GM11168 (cell line): ENCODE results near the gene SERPINE1.

ENCODE experiments used
- in situ Hi-C: fragments of 300-500 bp; cut with MboI; formaldehyde crosslinking; loops from one replicate; pipeline ENCODE4 v1.12.0; 2022; ENCODE audit warnings: low sequenced_read_pairs; ENCODE audit not compliant: unreplicated experiment

SERPINE1 gene

DNA sequence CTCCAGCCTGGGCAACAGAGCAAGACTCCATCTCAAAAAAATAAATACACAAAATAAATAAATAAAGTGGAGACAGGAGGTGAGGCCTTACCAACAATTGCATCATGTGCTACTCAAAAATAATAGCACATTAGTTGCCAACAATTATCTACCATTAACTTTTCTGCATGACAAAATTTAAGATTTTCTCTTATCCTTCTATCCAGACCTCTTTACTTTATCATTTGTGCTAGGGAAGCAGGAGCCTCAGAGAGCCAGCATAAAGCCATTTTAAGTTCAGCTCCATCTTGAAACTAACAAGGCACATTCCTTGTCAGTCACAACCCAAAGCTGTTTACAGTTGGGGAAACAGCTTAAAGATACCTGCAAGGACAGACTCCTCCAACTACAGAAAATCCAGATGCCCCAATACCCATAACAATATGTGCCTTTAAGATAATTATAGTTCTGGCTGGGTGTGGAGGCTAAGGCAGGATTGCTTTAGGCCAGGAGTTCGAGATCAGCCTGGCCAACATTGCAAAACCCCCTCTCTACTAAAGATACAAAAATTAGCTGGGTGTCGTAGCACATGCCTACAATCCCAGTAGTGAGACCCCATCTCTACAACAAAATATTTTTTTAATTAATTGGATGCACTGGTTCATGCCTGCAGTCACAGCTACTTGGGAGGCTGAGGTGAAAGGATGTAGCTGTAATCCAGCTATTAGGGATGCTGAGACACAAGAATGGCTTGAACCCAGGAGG lies 25.2 kb downstream of the SERPINE1 start:
- in situ Hi-C loops = no loop called here

DNA sequence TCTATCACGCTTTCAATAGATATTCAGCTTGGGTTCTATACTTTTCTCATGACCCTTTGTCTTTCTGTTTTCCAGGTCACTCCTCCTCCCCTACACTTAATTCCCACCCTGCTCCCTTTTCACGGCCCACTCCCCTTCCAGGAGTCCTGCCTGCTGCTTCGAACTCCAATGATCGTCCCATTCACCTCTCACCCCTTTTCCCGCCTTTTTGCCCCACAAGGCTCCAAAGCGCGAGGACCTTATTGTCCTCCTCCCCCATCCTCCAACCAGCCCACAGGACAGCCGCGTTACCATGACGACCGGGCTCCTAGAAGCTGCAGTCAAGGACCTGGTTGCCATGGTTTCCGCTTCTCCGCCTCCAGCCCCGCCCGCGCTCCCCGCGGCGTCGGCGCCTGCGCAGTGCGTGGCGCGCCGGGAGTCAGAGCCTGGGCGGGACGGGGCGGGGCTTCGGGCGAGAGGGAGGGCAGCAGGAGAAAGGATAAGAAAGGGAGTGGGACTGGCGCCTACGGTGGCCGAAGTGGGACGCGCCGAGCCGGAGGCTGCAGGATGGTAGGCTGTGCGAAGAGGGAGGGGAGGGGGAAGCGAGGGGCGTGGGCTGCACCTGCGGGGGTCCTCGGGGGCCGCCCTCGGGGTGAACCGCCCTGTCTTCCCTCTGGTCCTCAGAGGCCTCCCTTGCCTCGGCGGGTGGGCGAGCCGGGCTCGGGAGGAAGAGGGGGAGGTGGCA lies 27.2 kb downstream of the SERPINE1 start, which contains the start of gene AP1S1:
Gene AP1S1, plus strand, starts transcription at position 508 of the 724 bp plus-strand sequence. Its CDS starts 39 bp downstream, at position 547.
- in situ Hi-C loops = no loop called here

DNA sequence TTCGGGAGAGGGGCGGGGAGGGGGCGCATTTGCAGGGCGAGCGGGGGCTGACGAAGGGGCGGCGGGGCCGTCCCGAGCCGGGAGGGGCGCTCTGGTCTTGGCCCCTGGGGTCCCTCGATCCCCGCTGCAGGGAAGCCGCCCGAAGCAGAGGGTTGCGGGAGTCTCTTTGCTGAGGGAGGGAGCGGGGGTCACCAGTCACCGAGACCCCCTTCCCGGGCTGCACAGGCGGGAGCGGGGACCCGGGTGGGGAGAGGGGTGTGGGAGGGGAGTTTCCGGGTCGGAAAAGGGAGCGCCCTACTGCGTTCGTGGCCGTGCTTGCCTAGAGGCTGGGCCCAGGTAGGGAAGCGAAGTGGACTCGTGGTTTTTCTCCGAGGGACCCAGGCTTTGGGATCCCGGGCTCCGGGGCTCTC lies 27.8 kb downstream of the SERPINE1 start:
- in situ Hi-C loops = no loop called here

DNA sequence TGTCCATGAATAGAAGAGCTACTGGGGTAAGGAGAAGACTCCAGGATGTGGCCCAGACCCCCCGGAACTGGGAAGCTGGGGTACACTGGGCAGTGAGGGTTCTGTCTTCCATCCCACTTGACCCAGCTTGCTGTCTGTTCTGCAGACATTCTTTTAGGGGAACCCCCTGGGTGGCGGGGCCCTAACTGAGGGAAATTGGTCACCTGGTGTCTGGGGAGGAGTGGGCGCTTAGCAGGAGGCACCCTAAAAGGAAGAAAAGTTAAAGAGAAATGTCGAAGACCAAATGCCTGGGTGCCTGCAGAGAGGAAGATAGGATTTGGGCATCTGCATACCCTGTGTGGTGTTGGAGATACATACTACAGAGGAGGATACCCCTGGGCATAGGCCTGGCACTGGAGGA lies 28.4 kb downstream of the SERPINE1 start:
- in situ Hi-C loops = no loop called here

DNA sequence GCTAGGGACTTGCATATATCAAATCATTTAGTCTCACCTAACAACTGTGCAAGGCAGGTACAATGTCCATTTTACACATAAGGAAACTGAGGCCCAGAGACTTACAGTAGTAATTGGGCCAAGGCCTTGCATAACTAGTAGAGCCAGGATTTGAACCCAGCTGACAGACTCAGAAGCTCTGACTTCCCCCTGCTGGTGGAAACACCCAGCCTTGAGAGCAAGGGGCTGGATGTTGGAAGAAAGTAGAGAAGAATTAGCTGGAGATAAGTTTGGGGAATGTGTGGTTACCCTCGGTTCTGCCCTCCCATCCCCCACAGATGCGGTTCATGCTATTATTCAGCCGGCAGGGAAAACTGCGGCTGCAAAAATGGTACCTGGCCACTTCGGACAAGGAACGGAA lies 29.4 kb downstream of the SERPINE1 start:
- in situ Hi-C loops = no loop called here

DNA sequence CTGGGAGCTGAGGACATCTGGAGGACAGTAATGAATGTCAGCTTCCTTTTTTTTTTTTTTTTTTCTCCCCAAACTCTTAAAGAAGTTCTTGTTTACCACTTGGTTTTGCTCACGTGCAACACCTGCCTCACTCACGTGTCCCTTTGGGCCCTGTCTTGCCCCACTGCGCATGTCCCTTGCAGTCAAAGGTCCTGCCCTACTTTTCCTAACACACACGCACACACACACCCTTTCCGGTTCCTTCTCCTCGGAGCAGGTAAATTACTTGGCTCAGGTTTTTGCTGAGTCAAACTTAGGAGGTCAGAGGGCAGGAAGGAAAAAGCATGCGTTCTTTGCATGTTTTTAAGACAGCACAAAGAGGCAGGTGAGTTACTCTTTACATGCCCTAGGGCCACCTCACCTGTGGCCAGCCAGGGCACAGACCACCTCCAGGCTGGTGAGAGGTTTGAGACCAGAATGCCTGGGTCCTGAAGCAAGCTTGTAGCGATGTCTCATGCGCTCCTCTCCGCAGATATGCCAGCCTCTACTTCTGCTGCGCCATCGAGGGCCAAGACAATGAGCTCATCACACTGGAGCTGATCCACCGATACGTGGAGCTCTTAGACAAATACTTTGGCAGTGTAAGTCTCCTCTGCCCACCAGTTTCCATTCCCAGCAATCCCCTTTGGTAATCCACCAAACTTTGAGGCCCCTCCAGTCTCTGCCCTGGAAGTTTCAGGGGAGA lies 30.1 kb downstream of the SERPINE1 start:
- in situ Hi-C loops = no loop called here

DNA sequence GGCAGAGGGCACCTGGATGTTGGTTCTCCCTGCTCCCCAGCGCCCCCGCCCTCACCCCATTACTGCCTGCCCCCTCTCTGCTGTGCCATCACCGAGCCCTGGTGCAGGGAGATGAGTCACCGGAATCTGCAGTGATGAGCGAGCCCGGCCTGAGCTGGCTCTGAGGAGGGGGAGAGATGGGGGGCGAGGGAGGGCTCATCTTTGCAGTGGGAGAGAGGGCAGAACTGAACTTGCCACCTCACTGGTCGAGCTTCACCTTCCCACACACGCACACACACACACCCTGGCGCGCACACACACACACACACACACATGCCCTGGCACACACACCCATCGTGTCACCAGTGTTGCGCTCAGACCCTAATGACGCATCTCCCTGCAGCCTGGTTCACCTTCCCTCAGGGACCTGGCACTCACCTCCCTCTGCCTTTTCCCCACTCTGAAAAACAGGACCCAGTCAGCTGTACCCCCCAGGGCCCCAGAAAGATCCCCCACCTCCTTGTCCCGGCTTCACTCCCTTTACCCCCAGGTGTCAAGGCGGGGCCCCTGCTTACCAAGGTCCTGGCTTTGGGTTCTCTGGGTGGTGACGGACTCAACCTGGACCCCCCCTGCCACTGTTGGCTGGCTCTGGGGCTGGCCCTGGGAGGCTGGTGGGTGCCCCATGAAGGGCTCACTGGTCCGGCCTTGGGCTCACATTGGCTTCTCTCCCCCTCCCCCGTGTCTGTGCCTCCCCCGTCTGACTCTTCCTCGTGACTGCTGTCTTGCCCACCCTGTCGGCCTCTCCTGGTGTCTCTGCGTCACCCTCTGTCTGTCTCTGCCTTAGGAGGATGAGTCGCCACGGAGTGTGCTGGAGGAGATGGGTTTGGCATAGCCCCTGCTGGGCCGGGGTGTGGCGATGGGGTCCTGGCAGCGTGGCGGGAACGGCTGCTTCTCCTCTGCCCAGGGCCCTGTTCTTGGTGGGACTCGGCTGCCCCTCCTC lies 33.1 kb downstream of the SERPINE1 start:
- in situ Hi-C loops = no loop called here

DNA sequence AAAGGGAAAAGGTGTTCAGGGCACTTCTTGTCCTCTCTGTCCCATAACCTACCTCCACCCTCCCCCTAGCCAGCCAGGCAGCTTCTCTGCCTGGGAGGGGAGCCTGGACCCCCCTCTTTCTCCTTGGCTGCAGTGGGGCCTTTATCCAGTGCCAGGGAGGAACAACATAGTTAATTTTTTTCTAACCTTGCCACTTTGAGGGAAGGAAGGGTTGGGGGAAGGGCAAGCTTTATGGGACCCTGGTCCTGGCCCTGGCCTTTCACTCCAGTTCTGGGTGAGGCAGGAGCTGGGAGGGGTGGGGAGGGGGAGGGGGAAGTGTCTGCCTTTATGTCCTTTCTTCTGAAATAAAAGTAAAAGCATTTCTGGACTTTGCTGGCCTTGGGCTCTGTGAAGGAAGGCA lies 34.0 kb downstream of the SERPINE1 start:
- in situ Hi-C loops = no loop called here

DNA sequence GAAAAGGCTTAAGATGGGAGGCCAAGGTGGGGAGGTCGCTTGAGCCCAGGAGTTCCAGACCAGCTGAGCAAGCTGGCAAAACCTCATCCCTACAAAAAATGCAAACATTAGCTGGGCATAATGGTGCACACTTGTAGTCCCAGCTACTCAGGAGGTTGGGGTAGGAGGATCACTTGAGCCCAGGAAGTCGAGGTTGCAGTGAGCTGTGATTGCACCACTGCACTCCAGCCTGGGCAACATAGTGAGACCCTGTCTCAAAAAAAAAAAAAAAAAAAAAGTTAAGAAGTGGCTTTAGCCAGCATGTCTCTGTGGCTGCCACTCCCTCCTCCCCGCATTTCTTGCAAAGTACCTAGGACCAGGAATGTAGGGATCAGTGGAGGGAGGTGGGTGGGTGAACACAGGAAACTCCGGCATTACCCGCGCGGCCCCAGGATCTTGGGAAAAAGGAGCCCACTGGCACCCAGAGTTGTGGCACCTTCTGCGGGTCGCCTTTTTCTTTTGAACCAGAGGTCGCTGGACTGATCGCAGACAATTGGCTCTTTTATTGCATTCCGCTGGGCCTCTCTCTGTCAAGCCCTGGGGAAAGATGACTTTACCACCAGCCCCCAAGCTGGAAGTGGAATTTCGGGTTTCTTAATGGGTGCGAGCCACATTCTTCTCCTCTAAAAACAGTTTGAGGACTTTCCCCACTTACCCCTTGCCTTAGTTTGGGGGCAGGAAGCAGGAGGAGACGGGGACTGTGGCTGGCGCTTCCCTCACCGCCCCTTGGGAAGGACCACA lies 35.0 kb downstream of the SERPINE1 start:
- in situ Hi-C loops = no loop called here

DNA sequence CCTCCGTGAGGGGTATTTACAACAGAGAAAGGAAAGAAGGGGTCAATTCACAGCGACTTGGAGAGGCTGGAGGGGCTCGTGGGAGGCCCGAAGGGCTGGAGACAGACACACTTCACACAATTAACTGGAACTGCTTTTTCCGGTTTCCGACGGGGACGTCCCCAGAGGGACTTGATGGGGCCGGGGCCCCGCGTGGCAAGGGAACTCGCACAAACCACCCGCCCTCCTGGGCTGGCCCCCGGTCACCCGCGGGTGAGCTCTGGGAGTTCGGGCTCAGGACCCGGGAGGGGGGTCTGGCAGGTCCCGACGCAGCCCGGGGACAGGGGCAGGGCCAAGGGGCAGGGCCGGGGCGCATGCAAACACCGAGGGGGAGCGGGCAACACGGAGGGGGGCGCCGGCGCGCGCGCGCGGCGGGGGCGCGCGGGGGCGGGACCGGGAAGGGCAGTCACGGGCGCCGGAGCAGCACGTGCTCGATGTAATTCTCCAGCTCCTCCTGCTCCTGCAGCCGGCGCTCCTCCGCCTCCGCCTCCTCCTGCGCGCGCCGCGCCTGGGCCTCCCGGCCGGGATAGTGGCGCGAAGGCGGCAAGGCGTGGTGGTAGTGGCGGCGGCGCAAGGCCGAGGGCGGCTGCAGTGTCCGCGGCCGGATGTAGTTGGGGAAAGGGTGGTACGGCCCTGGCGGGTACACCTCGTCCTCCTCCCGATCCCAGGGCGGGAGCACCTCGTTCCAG lies 35.8 kb downstream of the SERPINE1 start:
- in situ Hi-C loops = no loop called here

DNA sequence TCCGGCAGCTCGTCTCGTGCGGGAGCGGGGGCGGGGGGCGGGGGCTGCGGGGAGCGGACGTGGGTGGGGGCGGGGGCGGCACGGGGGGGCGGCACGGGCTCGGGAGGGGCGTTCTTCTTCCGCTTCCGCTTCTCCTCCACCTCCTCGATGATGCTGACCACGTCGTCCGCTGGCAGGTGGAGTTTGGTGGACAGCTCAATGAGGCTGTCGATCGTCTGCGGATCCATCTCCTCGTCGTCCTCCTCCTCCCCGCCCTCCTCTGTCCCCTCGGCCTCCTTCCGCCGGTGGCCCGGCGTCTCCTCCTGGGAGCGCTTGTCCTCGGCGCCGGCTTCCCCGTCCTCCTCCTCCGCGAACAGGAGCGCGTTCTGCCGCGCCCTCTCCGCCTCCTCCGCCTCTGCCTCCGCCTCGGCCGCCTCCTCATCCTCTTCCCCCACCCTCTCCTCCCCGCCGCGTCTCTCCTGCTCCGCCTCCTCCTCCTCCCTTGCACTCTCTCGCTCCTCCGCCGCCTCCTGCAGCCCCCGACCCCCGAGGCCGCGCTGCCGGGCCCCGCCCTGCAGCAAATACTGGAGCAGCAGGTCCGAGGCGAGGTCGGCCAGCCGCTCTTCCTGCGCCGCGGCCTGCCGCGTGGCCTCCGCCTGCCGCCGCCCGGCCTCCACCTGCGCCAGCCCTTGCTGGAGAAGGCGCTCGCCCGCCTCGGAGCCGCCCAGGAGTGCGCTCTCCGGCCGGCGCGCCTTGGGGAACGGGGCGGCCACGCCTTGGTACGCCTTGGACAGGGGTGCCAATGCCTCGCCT lies 36.6 kb downstream of the SERPINE1 start:
- in situ Hi-C loops = no loop called here

DNA sequence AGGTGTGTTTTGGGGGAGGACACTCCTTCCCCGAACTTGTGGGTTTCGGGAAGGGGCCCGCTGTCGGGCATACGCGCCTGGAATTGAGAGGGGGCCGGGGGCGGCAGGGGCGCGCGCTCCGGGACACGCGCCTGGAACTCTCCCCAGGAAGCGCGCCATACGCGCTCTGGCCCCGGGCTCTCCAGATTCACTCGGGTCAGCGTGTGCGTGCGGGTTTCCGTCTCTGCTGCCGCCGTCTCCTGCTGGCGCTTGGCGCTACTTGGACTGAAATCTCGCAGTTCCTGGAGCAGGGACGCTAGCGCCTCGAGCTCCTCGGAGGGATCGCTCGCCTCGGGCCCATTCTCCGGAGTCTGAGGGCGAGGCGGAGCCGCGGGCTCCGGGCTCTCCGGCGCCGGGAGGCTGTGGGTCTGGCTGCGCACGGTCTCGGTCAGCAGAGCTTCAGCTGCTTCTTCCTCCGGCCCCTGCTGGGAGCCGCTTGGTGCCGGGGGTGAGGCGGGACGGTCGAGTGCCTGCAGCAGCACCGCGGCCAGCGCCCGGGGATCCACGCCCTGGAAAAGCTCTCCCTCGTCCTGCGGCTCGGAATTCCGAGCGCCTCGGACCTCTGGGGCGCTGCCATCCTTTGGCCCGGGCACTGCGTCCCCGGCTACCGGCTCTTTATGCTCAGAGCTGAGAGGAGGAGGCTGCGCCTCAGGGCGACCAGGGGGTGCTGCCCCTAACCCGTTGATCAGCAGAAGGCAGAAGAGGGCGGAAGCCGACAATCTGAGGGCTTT lies 37.4 kb downstream of the SERPINE1 start:
- in situ Hi-C loops = no loop called here

DNA sequence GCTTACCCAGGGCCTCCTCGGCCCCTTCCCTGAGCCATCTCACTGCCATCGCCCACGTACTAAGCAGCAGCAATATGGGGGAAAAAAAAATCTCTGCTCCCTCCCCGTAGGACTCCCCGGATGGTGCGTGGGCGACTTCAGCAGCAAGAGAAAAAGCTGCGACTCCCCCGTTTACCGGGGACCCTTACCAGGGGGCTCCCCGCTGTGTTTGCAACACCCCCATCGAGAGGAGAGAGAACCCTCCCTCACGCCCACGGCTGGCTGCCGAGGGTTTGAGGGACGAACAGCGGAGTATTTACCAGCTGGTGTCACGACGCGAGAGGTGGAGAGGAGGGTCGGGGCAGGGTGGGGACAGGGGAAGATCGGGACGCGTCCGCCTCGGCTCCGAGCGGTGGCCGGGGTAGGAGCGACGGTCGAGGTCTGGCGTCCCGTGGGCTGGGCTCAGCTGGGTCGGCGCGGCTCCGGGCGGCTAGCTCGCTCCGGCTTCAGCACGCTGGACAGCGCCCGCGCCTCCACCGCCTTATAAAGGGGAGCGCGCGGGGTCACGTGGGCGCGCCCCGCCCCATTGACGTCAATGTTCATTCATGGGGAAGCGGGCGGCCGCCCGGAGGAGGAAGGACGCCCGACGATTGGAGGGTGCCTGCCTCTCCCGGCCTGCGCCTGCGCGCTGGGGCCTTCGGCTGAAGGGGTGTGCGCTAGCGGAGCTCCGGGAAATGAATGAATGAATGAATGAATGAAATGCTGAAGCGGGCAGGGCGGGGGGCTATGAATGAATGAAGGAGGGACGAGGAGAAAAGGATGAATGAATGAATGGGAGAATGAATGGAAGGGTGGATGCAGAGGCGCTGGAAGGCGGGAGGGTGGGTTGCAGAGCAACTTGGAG lies 38.4 kb downstream of the SERPINE1 start, which contains the start of gene VGF:
Gene VGF, minus strand, starts transcription at position 495 of the 883 bp plus-strand sequence. CDS start 726 bp downstream, outside the sequence.
- in situ Hi-C loops = no loop called here

DNA sequence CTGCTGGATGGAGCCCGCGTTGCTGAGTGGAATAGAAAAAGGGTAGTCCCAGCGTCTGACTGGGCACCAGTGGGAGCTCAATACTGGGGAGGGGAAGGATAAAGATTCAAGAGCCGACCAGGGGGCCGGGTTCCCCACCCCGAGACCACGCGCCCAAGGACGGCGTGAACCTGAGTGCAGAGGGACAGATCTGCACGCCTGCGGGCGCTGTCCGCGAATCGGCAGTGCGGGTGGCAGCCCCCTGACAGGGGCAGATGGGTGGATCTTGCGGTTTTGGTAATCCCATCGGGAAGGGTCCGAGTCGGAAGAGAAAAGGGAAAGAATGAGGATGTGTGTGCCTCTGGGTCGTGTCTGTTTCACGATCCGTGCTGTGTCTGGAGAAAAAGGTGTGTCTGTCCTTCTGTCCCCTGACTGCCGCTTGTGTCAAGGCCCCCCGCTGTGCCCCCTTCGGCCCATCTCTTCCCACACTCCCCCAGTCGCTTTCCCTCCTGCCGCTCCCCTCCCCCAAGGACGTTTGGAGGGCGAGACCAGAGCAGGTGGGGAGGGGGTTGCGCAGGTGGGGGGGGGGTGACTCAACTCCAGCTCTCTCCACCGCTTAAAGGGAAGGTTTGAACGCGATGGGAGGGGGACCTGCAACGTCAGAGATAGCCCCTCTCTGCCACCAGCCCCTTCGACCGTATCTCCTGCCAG lies 39.2 kb downstream of the SERPINE1 start:
- in situ Hi-C loops = no loop called here

DNA sequence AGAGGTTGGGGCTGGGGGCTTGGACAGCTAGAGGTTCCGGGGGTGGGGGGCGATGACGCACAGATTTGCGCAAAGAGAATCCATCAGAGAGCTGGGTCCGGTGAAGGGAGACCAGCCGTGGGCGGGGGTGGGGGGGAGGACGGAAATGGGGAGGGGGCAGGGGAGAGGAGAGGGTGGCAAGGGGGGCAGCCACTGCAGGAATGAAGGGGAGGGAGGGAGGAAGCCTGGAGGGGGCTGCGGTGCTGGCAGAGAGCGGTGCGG lies 39.7 kb downstream of the SERPINE1 start:
- in situ Hi-C loops = no loop called here
